OCI-LY1 (cell line): Measurements from ENCODE around the gene C1QTNF2.

Experiments used
- H2AFZ ChIP-seq: fragments of 200-600 bp; sonication (generic), shearing (Covaris generic); 2 replicates; pipeline ENCODE4 v1.6.0; 2014; ENCODE audit warnings: antibody characterized with exemption, mild to moderate bottlenecking, low read length
- H3F3A ChIP-seq: fragments of 200-600 bp; sonication (generic), shearing (Covaris generic); 2 replicates; pipeline ENCODE4 v1.6.0; 2014; ENCODE audit warnings: mild to moderate bottlenecking, antibody characterized with exemption, low read length, moderate library complexity; ENCODE audit not compliant: insufficient read depth
- H3K27ac ChIP-seq: fragments of 200-600 bp; sonication (generic); 2 replicates; pipeline ENCODE4 v1.5.1; 2014; ENCODE audit warnings: low read length, mixed run types, mild to moderate bottlenecking, low read depth; ENCODE audit not compliant: poor library complexity, severe bottlenecking
- H3K27me3 ChIP-seq: fragments of 200-600 bp; sonication (generic); 2 replicates; pipeline ENCODE4 v1.6.0; 2014; ENCODE audit warnings: antibody characterized with exemption, mild to moderate bottlenecking, low read length, moderate library complexity; ENCODE audit not compliant: insufficient read depth
- H3K36me3 ChIP-seq: fragments of 200-600 bp; sonication (generic); 2 replicates; pipeline ENCODE4 v1.6.1; 2014; ENCODE audit warnings: mild to moderate bottlenecking, antibody characterized with exemption, low read length, moderate library complexity, mixed read lengths; ENCODE audit not compliant: insufficient read depth
- H3K4me1 ChIP-seq: fragments of 200-600 bp; sonication (generic); 2 replicates; pipeline ENCODE4 v1.5.1; 2014; ENCODE audit warnings: mild to moderate bottlenecking, low read length, moderate library complexity; ENCODE audit not compliant: insufficient read depth, severe bottlenecking
- H3K4me2 ChIP-seq: fragments of 200-600 bp; sonication (generic), shearing (Covaris generic); 2 replicates; pipeline ENCODE4 v1.6.1; 2014; ENCODE audit warnings: low read length
- H3K4me3 ChIP-seq: fragments of 200-600 bp; sonication (generic); 2 replicates; pipeline ENCODE4 v1.5.1; 2014; ENCODE audit warnings: low read length, low read depth, mild to moderate bottlenecking, mixed read lengths; ENCODE audit not compliant: poor library complexity, severe bottlenecking
- H3K79me2 ChIP-seq: fragments of 200-600 bp; shearing (Covaris generic); 2 replicates; pipeline ENCODE4 v1.6.1; 2016; ENCODE audit warnings: mixed run types, low read length, mixed read lengths; ENCODE audit not compliant: insufficient read depth
- H3K9ac ChIP-seq: fragments of 200-600 bp; sonication (generic), shearing (Covaris generic); 2 replicates; pipeline ENCODE4 v1.6.1; 2014; ENCODE audit warnings: mild to moderate bottlenecking, low read length, mixed read lengths
- H3K9me2 ChIP-seq: fragments of 200-600 bp; sonication (generic), shearing (Covaris generic); 2 replicates; pipeline ENCODE4 v1.6.1; 2014; ENCODE audit warnings: low read depth, mild to moderate bottlenecking, low read length, mixed read lengths
- H3K9me3 ChIP-seq: fragments of 200-600 bp; shearing (Covaris generic); 2 replicates; pipeline ENCODE4 v1.6.1; 2014; ENCODE audit warnings: low read length, mixed read lengths
- H4K20me1 ChIP-seq: fragments of 200-600 bp; sonication (generic), shearing (Covaris generic); 2 replicates; pipeline ENCODE4 v1.6.0; 2016; ENCODE audit warnings: mild to moderate bottlenecking, low read length; ENCODE audit not compliant: insufficient read depth
- CTCF ChIP-seq: fragments of 200-600 bp; sonication (generic), shearing (Covaris generic); IDR thresholded peaks from 2 replicates; pipeline ENCODE4 v1.5.1; 2017; ENCODE audit warnings: mild to moderate bottlenecking, antibody characterized with exemption, low read length, moderate library complexity, mixed read lengths
- EZH2 ChIP-seq: fragments of 200-600 bp; sonication (generic), shearing (Covaris generic); IDR thresholded peaks from 2 replicates; pipeline ENCODE4 v1.8.0; 2017; ENCODE audit warnings: borderline replicate concordance, mixed run types, mild to moderate bottlenecking, antibody characterized with exemption, low read length, moderate library complexity, mixed read lengths

C1QTNF2 gene

GRCh38 chr5:160418561-160419457 is 48.4 kb upstream of the C1QTNF2 start, which contains the start of gene SLU7:
Gene SLU7 (minus strand): TSS chr5:160419081. CDS start chr5:160415294, 3,787 bp downstream.
- H4K20me1 ChIP-seq: no peaks in the 10 kb centered on the region
- peak within 1 kb of the TSS; percentile 90 for H3K4me3 ChIP-seq
- H3K27ac ChIP-seq: peak within 1 kb of the TSS; percentile 93
- H3K9me2 ChIP-seq: no peaks in the 10 kb centered on the region
- peak within 1 kb of the TSS; percentile 27; the same call in 1 of the 2 replicates for H2AFZ ChIP-seq
- no peaks in the 10 kb centered on the region for H3F3A ChIP-seq
- peaks cover 47% of the 10 kb centered on the region for H3K79me2 ChIP-seq
- peak within 1 kb of the TSS; percentile 82 for H3K9ac ChIP-seq
- peaks cover 57% of the 10 kb centered on the region for H3K4me1 ChIP-seq
- no peak for TF ChIP-seq EZH2
- TF ChIP-seq CTCF: no peak
- H3K36me3 ChIP-seq: peaks cover 33% of the 10 kb centered on the region; the same call in 1 of the 2 replicates
- peak within 1 kb of the TSS; percentile 72 for H3K4me2 ChIP-seq
- no peaks in the 10 kb centered on the region for H3K27me3 ChIP-seq
- H3K9me3 ChIP-seq: no peaks in the 10 kb centered on the region

GRCh38 chr5:160399402-160400353 is 29.3 kb upstream of the C1QTNF2 start, which contains the start of gene FAM200C:
Gene FAM200C (minus strand): TSS chr5:160400054. CDS start chr5:160395490, 4,564 bp downstream.
- Histone ChIP-seq H3K9ac (peak within 1 kb of the TSS; percentile 84), H4K20me1 (no peaks in the 10 kb centered on the region), H3K9me2 (no peaks in the 10 kb centered on the region), H3F3A (no peaks in the 10 kb centered on the region), H3K9me3 (no peaks in the 10 kb centered on the region), H2AFZ (peak within 1 kb of the TSS; percentile 83), H3K4me1 (peaks cover 15% of the 10 kb centered on the region), H3K36me3 (peaks cover 29% of the 10 kb centered on the region), H3K4me2 (peak within 1 kb of the TSS; percentile 88), H3K4me3 (peak within 1 kb of the TSS; percentile 90), H3K27me3 (no peaks in the 10 kb centered on the region), H3K27ac (no peak within 1 kb of the TSS), H3K79me2 (no peaks in the 10 kb centered on the region)
- TF ChIP-seq CTCF: no peak
- TF ChIP-seq EZH2: no peak

GRCh38 chr5:160398806-160399205 is 28.4 kb upstream of the C1QTNF2 start:
- Histone ChIP-seq H3K9ac (peak overlapping the region; percentile 84; the same call in 1 of the 2 replicates), H2AFZ (no peak overlapping the region)

More at GRCh38 chr5:160398806-160399205, 28.4 kb upstream of the C1QTNF2 start:
- Histone ChIP-seq H3K4me3 (peak overlapping the region; percentile 90), H3K27ac (no peak overlapping the region), H3K36me3 (peaks cover 21% of the 10 kb centered on the region), H3K9me3 (no peaks in the 10 kb centered on the region), H3K79me2 (no peaks in the 10 kb centered on the region), H3F3A (no peaks in the 10 kb centered on the region), H4K20me1 (no peaks in the 10 kb centered on the region), H3K4me2 (peak overlapping the region; percentile 88), H3K4me1 (peaks cover 15% of the 10 kb centered on the region), H3K27me3 (no peaks in the 10 kb centered on the region), H3K9me2 (no peaks in the 10 kb centered on the region)
- TF ChIP-seq EZH2 (no peak), CTCF (no peak)
